Immature natural killer cell (primary cell): ENCODE measurements around the gene IL5. TPM values are rescaled to one million over a fixed set of nuclear protein-coding genes. Genes with fewer than 3 reads are reported as not detected.

Experiments used
- DNase-seq, 3 donors: peaks; one replicate each; pipeline ENCODE4 v3.0.0; 2022; ENCODE audit warnings: mixed read lengths in 1 of 3
- H3K27ac Mint-ChIP-seq, 6 donors: one replicate each; pipeline ENCODE4 v1.8.0; 2020; ENCODE audit warnings: mixed read lengths in 6 of 6, mild to moderate bottlenecking in 5 of 6, inconsistent platforms in 4 of 6, moderate library complexity in 3 of 6
- H3K27me3 Mint-ChIP-seq, 3 donors: one replicate each; pipeline ENCODE4 v1.8.0; 2020 to 2021; ENCODE audit warnings: low read depth in 3 of 3, mild to moderate bottlenecking in 3 of 3, mixed read lengths in 3 of 3, moderate library complexity in 3 of 3, inconsistent platforms in 1 of 3
- H3K36me3 Mint-ChIP-seq, 3 donors: one replicate each; pipeline ENCODE4 v1.8.0; 2020; ENCODE audit warnings: mixed read lengths in 3 of 3, inconsistent platforms in 2 of 3, mild to moderate bottlenecking in 2 of 3
- H3K4me1 Mint-ChIP-seq, 2 donors: one replicate each; pipeline ENCODE4 v1.8.0; 2020; ENCODE audit warnings: inconsistent platforms in 2 of 2, mild to moderate bottlenecking in 2 of 2, mixed read lengths in 2 of 2, moderate library complexity in 1 of 2
- H3K4me3 Mint-ChIP-seq, 5 donors: one replicate each; pipeline ENCODE4 v1.8.0; 2020; ENCODE audit warnings: mild to moderate bottlenecking in 5 of 5, mixed read lengths in 5 of 5, inconsistent platforms in 3 of 5, moderate library complexity in 3 of 5
- H3K9me3 Mint-ChIP-seq, 6 donors: one replicate each; pipeline ENCODE4 v1.8.0; 2020; ENCODE audit warnings: mild to moderate bottlenecking in 6 of 6, mixed read lengths in 6 of 6, inconsistent platforms in 4 of 6, moderate library complexity in 3 of 6
- polyA plus RNA-seq, 3 donors: library from polyadenylated mRNA; unstranded; fragments of 300-500 nt; fragmentation: Illumina TruSeq; gene quantifications; one replicate each; pipeline ENCODE4 v1.2.3, GENCODE V29; 2021

The IL5 gene
- polyA plus RNA-seq, 3 donors from 2014 or later = not detected

DNA sequence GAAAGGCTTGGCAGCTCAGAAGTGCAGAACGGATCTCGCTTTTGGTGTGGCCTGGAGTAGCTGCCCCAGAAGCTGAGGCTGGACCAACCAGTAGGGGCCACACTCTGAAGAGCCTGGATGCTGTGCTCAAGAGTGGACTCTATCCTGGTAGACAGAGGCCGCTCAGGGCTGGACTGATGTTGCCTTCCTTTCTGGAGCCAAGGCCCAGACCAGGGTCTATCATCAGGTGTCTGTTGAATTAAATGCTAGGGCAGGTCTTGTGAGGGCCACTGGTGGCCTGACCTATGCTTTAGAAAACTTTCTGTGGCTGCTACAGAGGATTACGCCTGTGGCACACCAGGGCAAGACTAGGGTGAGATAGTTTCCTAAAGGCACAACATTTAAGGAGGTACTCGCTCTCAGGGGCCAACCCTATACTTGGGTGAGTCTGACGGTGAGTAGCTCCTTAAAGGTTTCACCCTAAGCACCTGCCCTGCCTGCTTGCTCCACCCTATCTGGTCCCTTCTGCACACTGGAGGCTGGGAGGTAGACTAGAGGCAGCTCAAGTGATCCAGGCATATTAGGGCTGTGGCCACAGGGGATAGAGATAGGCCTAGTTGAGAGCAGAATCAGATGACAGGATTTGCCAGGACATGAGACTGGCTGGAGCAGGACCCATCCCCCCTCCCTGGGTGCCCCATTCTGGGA is 42.9 kb downstream of the IL5 start:
- peaks cover 38 to 50% of the 10 kb centered on the region in 2 donors for H3K4me1 Mint-ChIP-seq
- peak overlapping the region; percentile 71 to 97 (median 93) for H3K27ac Mint-ChIP-seq
- no peaks in the 10 kb centered on the region for H3K9me3 Mint-ChIP-seq
- no peak overlapping the region for H3K4me3 Mint-ChIP-seq
- no peak for DNase-seq
- H3K36me3 Mint-ChIP-seq = no peaks in the 10 kb centered on the region
- H3K27me3 Mint-ChIP-seq = peaks cover 3 to 10% (median 4%) of the 10 kb centered on the region in 3 donors

DNA sequence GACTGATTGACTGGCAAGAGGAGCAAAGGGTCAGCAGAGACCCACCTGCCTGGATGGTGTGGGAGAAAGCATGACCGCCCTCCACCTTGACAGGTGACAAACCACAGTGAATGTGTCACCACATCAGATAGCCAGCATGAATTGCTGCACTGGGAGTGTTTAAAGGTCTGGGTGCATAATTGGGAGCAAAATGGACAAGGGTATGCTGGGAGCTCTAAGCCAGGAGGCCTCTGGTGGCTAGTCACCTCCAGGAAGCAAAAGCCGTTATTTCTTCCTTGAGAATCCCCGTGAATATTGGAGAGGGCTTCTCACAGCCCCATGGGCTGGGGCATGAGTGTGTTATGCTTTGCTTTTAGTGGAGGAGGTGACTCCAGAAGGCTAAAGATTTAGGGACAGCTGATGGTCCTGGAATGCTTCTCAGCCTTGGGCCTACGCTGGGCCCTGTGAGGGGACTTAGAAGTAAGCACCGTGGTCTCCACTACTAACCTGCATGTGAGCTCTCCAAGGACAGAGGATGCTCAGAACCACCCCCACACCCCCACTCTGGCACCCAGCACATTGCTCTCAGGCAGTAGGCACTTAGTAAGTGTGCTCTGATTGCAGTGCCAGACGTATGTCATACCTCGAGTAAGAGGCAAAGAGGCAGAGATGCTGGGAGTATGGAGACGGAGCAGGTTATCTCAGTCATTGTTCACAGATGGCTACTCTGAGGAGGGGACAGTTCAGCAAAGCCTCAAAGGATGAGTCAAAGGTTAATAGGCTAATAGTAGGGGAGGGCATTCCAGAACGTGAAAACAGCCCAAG is 43.7 kb downstream of the IL5 start:
- Mint-ChIP-seq H3K36me3 (no peaks in the 10 kb centered on the region), H3K9me3 (no peaks in the 10 kb centered on the region), H3K4me1 (peaks cover 45 to 57% of the 10 kb centered on the region in 2 donors), H3K4me3 (peak overlapping the region in 1 of 5 donors; percentile 7), H3K27me3 (peaks cover 3 to 10% (median 4%) of the 10 kb centered on the region in 3 donors), H3K27ac (peak overlapping the region; percentile 71 to 97 (median 93))
- no peak for DNase-seq

DNA sequence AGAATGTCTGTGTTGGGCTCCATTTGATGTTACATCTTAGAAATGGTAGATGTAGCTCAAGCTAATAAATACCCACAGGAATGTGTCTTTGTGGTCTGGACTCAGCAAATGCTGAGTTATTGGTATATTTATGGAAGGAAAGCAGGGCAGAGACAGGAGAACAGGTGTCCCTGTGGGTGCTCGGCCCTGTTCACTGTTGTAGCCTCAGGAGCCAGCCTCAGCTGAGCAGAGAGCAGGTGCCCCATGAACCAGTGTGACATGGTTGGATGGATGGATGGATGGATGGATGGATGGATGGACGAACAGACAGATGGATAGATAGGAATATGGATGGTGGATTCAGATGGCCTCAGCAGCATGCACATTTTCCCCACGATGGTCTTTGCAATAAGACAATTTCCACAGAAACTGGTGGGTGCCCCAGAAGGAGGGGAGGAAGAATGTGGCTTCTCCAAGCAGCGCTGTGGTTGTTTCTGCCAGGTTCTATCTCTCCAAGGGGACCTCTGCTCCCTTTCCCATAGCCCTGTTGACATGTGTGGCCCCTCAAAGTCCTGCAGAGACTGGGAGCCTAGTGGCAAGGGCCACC is 44.5 kb downstream of the IL5 start:
- no peak for DNase-seq
- H3K9me3 Mint-ChIP-seq = no peaks in the 10 kb centered on the region
- no peaks in the 10 kb centered on the region for H3K36me3 Mint-ChIP-seq
- peak overlapping the region; percentile 93 to 99 (median 96) for H3K27ac Mint-ChIP-seq
- H3K27me3 Mint-ChIP-seq = peaks cover 2 to 10% (median 4%) of the 10 kb centered on the region in 3 donors
- H3K4me3 Mint-ChIP-seq = peak overlapping the region in 1 of 5 donors; percentile 18
- H3K4me1 Mint-ChIP-seq = peaks cover 54 to 66% of the 10 kb centered on the region in 2 donors

DNA sequence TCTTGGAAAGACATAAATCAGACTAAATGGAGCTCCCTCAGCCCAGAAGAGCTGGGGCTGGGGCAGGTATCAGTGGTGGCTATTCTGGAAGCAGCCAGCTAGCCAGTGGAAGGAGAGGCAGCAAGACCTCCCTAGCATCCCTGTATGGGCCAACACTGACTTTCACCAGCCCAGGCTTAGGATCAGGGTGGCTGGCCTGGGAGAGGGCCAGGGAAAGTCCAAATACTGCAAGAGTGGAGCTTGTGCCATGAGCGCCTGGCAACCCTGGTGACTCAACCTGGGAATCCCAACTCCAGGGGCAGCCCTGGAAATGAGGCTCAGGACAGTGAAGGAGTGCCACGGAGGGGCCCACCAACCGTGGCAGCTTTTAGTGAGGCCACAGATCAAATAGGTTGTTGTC is 45.2 kb downstream of the IL5 start:
- H3K27ac Mint-ChIP-seq = peak overlapping the region; percentile 93 to 99 (median 97)
- H3K4me1 Mint-ChIP-seq = peaks cover 60 to 72% of the 10 kb centered on the region in 2 donors

DNA sequence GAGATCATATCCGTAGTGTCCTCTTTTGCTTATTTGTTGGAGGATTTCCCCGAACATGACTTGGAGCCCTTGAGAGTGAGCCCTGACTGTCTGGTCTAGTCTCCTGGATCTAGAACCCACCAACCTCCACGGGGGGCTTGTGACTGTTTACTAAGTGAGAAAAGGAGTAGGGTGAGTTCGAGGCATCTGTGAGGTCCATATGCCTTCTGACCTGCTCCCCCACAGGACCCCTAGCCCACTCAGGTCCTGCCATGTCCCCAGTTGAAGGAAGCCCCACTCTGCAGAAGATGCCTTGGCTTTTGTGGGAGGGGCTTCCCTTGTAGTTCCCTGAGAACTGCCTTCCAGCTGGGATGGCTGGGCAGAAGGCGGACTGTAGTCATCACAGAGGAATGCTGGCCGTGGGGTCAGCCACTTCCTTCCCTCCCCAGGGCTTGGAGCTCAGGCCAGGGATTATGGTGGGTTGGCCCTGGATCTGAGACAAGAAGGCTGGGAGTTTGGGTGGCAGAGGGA is 45.8 kb downstream of the IL5 start:
- H3K4me3 Mint-ChIP-seq = peak overlapping the region; percentile 84 to 98 (median 96)

More for the DNA sequence above, 45.2 kb downstream of the IL5 start:
- Mint-ChIP-seq H3K36me3 (no peaks in the 10 kb centered on the region), H3K27me3 (peaks cover 0 to 10% (median 6%) of the 10 kb centered on the region in 3 donors), H3K4me3 (peak overlapping the region in 2 of 5 donors; percentile 96 to 98), H3K9me3 (no peaks in the 10 kb centered on the region)
- DNase-seq = no peak

DNA sequence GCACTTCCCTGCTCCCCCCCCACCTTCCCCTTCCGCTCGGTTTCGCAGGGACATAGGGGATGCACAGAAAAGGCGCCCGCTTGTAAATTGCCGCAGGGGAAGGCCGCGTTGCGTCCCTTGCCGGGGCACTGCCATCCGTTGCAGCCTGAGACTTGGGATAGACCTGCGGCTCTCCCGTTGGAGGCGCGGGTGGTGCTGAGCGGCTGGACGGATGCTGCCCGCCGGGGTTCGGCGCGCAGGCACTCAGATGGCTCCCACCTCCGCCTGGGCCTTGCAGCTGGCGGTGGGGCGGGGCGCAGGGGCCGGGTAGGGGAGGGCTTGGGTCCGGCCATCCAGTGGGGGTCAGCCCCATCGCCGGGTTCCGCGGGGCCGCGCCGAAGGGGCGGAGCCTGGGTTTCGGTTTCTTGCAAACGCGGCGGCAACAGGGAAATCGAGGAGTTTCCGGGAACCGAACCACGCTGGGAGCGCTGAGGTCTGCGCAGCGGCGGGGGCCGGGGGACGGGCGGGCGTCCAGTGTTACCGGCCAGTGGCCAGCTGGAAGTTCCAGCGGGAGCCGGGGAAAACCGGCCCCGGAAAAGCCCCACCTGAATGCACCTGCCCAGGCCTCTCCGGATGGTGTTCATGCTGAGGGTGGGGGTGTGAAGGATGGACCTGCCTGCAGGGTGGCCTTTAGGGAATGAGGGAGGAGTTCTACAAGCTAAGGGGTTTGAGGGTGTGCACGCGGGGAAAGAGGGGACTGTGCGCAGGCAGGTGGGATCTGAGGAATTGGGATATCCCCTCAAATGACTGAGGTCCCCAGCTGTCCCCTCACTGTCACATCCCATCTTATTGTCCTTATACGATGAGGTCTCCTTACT is 46.5 kb downstream of the IL5 start:
- Mint-ChIP-seq H3K27me3 (peaks cover under 1 to 11% (median 6%) of the 10 kb centered on the region in 3 donors), H3K36me3 (no peaks in the 10 kb centered on the region), H3K4me1 (peaks cover 69 to 83% of the 10 kb centered on the region in 2 donors), H3K4me3 (peak overlapping the region; percentile 94 to 98 (median 96)), H3K27ac (peak overlapping the region; percentile 93 to 99 (median 97)), H3K9me3 (no peaks in the 10 kb centered on the region)
- DNase-seq = peak; percentile 68 to 73 (median 70)

More for the DNA sequence above, 45.8 kb downstream of the IL5 start:
- peaks cover 64 to 76% of the 10 kb centered on the region in 2 donors for H3K4me1 Mint-ChIP-seq
- H3K27ac Mint-ChIP-seq = peak overlapping the region; percentile 93 to 99 (median 97)
- no peak for DNase-seq
- H3K36me3 Mint-ChIP-seq = no peaks in the 10 kb centered on the region
- no peaks in the 10 kb centered on the region for H3K9me3 Mint-ChIP-seq
- peaks cover 0 to 10% (median 6%) of the 10 kb centered on the region in 3 donors for H3K27me3 Mint-ChIP-seq

DNA sequence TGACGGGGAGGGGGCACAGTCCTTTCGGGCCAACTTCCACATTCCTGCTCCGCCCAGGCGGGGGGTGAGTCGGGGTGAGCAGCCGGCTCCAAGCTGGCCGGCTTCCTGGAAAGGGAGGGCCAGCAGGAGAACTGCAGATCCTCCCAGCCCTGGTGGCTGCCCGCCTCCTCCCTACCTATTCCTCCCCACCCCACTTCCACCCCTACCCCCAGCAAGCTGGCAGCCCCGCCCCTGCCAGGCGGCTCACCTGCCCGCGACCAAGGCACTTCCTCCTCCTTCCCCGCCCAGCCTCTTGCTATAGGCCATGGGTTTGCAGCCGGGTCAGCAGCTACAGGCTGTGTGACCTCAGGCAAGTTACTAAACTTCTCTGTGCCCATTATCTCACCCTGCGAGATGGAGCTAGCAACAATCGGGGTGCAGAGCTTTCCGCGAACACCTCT is 47.1 kb downstream of the IL5 start:
- Mint-ChIP-seq H3K36me3 (no peaks in the 10 kb centered on the region), H3K9me3 (no peaks in the 10 kb centered on the region), H3K27me3 (peaks cover 5 to 13% (median 6%) of the 10 kb centered on the region in 3 donors), H3K4me3 (peak overlapping the region; percentile 94 to 98 (median 96)), H3K27ac (peak overlapping the region; percentile 93 to 99 (median 97)), H3K4me1 (peaks cover 73 to 86% of the 10 kb centered on the region in 2 donors)
- DNase-seq = peak; percentile 73 to 78 (median 75)

DNA sequence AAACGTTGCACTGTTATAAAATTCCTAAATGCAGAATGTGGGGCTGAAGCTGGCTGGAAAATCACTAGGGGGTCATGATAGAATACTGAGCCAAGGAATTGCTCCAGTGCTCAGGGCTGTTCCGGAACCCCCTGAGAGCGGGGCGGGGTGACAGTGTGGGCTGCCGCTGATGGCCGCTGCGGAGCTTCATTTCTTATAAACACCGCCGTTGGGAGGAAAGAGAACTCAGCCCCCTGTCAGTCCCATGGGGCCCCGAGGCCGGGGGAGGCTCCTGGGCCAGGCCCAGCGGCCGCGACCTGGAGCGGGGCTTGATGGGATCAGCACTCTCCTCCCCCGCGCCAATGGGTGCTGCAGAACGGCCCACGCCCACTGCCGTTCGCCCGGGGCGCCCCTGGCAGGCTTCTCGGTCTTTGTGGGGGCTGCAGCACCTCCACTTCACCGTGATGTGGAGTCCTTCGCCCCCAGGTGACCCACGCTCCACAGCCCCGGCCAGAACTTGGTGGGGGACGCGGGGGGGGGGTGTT is 47.6 kb downstream of the IL5 start:
- DNase-seq = peak; percentile 72 to 74 (median 72)
- peaks cover 6 to 16% (median 8%) of the 10 kb centered on the region in 3 donors for H3K27me3 Mint-ChIP-seq
- no peaks in the 10 kb centered on the region for H3K9me3 Mint-ChIP-seq
- peak overlapping the region; percentile 94 to 98 (median 96) for H3K4me3 Mint-ChIP-seq
- peaks cover 70 to 83% of the 10 kb centered on the region in 2 donors for H3K4me1 Mint-ChIP-seq
- peak overlapping the region; percentile 97 to 99 (median 97) for H3K27ac Mint-ChIP-seq
- no peaks in the 10 kb centered on the region for H3K36me3 Mint-ChIP-seq

DNA sequence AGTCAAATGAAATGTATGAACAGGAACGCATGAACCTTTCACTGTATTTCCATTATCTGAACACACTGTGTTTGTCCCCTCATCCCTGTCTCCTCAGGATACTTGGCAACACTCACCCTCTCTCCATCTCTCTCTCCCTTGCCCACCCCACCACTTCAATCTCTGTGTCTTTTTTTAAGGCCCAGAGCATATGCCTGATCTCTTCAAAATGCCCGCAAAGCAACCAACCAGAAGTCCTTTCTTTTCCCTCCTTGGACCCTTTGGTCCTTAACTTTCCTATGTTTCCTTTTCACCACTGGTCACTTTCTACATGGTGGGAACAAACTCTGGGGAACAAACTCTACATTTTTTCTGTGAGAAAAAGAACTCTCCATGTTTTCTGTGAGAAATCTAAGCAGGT is 49.5 kb downstream of the IL5 start:
- peaks cover 8 to 12% (median 9%) of the 10 kb centered on the region in 3 donors for H3K36me3 Mint-ChIP-seq
- DNase-seq = no peak
- peak overlapping the region; percentile 24 to 82 (median 38) for H3K4me3 Mint-ChIP-seq
- peaks cover 18 to 32% (median 21%) of the 10 kb centered on the region in 3 donors for H3K27me3 Mint-ChIP-seq
- H3K27ac Mint-ChIP-seq = peak overlapping the region; percentile 94 to 99 (median 97)
- peaks cover 55 to 67% of the 10 kb centered on the region in 2 donors for H3K4me1 Mint-ChIP-seq
- peaks cover 0 to 3% (median 0%) of the 10 kb centered on the region in 6 donors for H3K9me3 Mint-ChIP-seq

DNA sequence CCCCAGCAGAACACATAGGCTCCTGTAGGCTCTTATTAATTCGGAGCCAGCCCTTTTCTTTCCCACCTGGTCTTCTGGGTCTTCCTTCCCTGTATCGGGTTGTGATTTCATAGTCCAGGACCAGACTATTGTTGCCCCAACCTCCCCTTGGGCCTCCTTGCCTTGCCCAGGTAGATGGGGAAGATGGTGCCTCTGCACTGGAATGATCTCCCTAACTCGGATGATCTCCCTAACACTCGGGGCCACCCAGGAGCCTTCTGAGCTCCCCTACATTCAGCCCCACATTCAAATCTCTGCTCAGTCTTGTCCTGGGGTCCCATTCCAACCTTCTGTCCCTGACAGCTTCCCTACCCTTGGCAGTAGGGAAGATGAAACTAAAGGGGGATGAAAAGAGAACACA is 50.1 kb downstream of the IL5 start:
- Mint-ChIP-seq H3K27ac (peak overlapping the region; percentile 94 to 99 (median 97)), H3K4me1 (peaks cover 57 to 67% of the 10 kb centered on the region in 2 donors), H3K9me3 (peaks cover 0 to 3% (median 0%) of the 10 kb centered on the region in 6 donors)

DNA sequence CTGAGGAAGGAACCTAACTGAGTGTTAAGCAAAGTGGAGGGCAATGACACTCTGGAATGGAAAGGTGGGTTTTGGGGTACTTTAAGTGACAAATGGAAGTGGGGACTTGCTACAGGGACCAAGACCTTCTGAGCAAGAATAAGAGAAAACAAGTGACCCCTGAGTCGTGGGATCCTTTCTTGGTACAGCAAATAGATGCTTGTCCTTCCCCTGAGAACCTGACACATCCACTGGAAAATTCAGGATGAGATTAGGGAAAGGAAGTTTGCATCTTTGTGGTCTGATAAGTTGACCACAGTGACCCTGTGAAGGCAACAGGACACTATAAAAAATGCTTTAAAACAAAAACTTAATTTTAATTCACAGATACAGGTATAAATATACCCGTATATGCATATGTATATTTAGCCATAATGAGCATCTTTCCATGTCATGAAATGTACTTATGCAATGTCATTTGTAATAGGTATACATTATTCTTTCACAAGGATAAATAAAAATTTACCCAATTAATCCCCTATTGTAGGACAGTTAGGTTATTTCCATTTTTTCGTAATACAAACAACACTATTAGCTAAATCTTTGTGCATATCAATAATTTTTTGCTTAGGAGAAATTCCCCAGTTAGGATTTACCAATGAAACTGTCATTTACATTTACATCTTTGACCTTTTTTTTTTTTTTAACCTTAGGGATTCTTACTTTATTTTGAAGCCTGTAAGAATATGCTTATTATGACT is 50.8 kb downstream of the IL5 start:
- H3K27me3 Mint-ChIP-seq = peaks cover 29 to 44% (median 32%) of the 10 kb centered on the region in 3 donors
- H3K4me1 Mint-ChIP-seq = peaks cover 64 to 68% of the 10 kb centered on the region in 2 donors
- peaks cover 21 to 25% (median 21%) of the 10 kb centered on the region in 3 donors for H3K36me3 Mint-ChIP-seq
- H3K9me3 Mint-ChIP-seq = peaks cover 0 to 3% (median 0%) of the 10 kb centered on the region in 6 donors
- peak overlapping the region; percentile 67 to 93 (median 89) for H3K4me3 Mint-ChIP-seq
- H3K27ac Mint-ChIP-seq = peak overlapping the region; percentile 97 to 99 (median 98)
- no peak for DNase-seq

More for the DNA sequence above, 50.1 kb downstream of the IL5 start:
- Mint-ChIP-seq H3K4me3 (peak overlapping the region in 2 of 5 donors; percentile 13 to 18), H3K27me3 (peaks cover 22 to 38% (median 25%) of the 10 kb centered on the region in 3 donors), H3K36me3 (peaks cover 14 to 18% (median 14%) of the 10 kb centered on the region in 3 donors)
- DNase-seq = no peak
